Keratinocyte (primary cell): ENCODE measurements around the gene TMEM132C.

Experiments used
- CTCF ChIP-seq, 3 experiments: IDR thresholded peaks in 1 of 3; conservative IDR thresholded peaks in 1 of 3; optimal IDR thresholded peaks in 1 of 3; 2 replicates in 2 of 3; 3 replicates in 1 of 3; pipeline versions ENCODE3 to v1.5.1; 2011; ENCODE audit warnings: low read length in 3 of 3, mild to moderate bottlenecking in 3 of 3, moderate library complexity in 2 of 3, control low read depth in 1 of 3, inconsistent platforms in 1 of 3; ENCODE audit not compliant: insufficient read depth in 2 of 3; ENCODE audit errors: extremely low read depth in 1 of 3
- EZH2 ChIP-seq: IDR thresholded peaks from one replicate; pipeline ENCODE4 v1.6.1; 2012; ENCODE audit warnings: inconsistent platforms, mild to moderate bottlenecking, low read length, moderate library complexity

GRCh38 chr12:128600886-128601285 is 333.9 kb downstream of the TMEM132C start:
- TF ChIP-seq CTCF (optimal IDR thresholded peaks at IDR 0.05 in 1 of 3, IDR thresholded peaks at IDR 0.05 in 1 of 3, conservative IDR thresholded peaks at IDR 0.05 in 1 of 3; ENCODE audit: extremely low read depth in 1 of 3, insufficient read depth in 2 of 3, low read length in 3 of 3) (no peak), EZH2 (no peak)
